ENCODE measurements around the gene WNK2.

The WNK2 gene

DNA sequence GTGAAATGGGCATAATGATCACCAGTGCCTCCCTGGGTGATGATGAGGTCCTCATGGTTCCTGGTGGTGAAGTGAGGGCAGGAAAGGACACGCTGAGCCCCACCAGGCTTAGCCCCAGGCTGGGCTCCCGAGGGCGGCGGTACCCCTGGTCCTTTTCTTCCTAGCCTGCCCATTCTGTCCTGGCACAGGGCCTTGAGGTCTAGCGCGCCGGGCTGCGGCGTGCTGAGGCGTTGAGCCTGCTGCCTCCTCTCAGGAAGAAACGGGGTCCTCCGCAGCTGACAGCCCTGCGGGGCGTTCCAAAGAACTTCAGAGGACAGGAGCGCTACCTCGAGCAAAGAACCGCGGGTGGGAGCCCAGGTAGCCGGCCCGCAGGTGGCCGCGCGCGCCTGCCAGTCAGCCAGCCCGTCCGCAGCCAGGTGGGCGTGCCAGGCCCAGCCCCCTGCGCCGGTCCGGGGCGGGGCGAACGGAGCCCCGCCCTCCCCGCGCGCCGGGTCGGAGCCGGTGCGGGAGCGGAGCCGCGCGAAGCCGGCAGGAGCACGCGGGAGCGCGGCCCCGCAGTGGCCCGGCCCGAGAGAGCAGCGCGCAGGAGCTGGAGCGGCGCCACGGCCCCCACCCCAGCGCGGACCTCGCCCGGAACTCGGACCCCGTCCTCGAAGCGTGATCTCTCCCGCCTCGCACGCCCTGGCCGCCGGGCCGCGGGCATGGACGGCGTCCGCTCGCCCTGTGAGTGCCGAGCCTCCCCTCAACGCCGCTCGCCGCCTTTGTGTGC, at the start of gene WNK2:
WNK2 (plus strand) TSS at position 477 of the 769 bp plus-strand sequence. CDS start 791 bp downstream, outside the sequence.
- DNase-seq = peak; percentile 52 to 70

DNA sequence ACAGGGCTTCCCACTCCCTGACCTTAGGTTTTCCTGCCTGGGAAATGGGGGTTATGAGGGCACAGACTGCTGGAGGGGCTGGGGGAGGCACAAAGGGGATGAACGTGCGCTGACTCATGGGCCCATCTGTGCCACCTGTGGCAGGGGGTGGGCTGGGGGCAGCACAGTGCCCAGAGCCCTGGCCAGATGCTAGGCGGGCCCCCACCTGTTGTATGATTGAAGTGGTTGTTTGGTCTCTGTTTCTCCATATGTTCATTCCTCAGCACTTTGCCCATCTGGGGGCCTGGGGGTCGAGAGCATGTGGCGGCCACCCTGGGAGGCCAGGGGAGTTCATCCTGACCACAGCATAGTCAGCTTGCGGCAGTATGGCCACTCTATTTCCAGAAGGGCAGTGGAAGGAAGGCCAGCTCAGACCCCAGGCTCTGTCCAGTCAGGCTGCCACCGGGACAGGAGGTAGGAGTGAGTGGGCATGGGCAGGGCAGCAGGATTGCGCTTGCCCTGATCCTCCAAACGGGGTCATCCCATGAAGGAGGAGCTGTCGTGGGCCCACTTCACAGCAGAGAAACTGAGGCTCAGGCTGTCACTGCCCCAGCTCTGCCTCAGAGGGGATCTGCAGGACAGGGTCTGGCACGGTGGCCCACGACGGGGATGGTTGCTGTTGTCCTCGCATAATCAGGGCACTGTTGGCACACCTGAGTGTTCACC, 49.0 kb upstream of the WNK2 start:
- DNase-seq = no peak

DNA sequence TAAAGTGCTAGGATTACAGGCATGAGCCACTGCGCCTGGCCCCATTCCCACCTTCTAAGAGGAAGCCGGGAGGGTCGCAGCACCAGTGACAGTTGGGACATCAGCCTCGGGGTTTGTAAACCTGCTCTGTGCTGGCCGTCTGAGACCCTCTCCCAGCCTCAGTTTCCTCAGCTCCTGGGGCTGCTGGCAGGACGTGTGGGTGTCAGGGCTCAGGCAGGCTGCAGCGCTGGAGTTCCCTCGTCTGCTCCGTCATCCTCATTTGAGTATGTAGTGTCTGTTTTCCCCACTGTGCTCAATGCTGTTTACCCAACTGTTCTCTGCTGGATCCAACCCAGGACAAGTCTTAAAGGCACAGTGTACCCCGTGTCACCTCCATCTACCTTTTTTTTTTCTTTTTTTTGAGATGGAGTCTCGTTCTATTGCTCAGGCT, 47.9 kb upstream of the WNK2 start:
- no peak for DNase-seq

DNA sequence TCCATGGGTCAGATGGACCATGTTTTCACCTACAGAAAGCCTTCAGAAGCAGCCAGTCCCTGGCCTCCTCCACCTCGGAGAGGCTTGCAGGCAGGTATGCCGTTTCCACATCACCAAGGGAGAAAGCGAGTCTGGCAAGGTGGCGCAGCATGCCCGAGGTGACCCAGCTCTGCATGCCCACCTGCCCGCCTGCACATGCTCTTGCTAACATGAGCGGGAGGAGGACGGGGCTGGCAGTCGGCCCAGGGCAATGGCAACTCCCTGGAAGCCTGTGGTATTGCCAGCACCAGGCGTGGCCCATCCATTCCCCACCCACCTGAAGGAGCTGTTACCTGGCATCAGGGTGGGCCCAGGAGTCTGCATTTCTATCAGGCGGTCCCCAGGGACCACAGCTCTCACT, 46.6 kb upstream of the WNK2 start:
- DNase-seq = no peak

DNA sequence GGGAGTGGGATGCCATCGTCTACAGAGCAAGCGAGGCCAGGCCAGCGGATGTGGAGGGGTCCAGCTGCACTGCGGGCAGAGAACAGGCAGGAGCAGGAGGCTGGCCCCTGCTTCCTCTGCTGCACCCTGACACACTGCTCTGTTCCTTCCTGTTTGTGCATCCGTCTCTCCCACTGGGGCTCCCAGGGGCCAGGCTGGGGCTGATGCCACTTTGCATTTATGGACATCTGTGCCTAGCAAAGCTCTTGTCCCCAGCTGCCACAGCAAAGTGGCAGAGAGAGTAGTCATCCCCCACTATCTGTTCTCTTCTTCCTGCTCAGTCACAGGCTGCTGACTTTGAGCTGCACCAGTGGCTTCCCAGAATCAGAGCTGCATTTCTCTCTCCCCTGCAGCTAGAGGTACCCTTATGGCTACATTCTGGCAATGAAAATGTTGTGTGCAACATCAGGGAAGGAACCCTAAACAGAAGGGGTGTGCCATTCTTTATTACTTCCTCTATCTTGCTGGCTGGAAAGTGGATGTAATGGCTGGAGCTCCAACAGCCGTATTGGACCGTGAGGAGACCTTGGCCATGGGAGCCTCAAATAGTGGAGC, 45.7 kb upstream of the WNK2 start:
- no peak for DNase-seq

DNA sequence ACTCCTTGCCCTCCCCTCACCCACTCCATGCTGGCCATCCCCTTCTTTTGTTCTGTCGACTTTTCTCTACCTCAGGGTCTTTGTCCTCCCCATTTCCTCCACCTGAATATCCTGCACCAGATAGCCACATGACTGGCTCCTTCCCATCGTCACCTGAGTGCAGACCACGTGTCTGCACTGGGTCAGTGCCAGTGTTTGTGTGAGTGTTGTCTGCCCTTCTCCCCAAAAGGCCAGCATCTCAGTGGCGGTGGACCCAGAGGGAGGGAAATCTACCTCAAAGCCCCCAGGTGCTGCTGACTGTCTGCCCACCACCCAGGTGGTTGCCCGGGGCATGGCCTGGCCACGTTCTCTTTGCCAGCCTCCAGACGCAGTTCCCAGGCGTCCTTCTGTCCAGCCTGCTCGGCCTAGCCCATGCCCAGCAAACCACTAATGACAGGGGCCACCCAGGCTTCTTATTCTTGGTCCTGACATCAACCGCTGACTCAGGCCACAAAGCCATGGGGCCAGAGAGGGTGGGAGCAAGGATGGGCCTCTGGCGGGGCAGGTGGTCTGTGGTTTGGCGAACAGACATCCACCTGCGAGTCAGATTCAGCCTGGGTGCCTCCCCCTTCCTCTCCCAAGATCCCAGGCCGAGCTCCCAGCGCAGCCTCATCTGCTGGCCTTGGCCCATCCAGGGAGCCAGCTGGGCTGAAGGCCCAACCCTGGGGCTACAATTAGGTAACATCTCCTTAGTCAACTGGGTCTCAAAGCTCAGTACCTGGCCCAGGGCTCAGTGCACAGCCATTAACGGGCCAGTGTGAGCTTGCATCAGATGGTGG, 44.4 kb upstream of the WNK2 start:
- DNase-seq = no peak

DNA sequence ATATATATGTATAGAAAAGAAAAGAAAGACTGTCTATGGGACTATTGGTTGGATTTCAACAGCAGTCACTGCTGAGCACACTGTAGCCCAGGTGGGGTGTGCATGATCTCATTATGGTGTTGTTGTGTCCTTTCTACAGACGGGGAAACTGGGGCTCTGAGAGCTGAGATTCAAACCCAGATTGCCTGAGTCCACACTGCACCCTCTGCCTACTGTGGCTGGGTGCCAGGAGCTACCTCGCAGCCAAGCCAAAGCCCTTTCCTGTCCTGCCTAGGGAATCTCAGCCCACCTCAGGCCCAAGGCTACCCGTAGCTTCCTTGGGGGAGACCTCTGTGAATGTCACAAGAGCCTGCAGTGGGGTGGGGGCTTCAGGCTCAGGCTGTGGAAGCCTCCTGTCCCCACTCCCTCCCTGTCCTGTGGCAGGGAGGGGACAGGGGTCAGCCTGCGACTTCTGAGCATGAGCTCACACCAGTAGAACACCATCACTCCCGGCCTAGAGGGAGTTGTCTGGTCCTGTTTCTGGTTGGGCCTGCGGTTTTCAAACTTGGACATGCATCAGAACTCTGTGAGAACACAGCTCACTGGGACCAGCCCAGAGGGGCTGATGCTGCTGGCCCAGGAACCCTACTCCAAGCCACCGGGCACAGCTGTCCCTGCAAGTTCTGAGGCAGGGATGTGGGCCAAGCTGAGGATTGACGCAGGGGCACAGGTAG, 42.0 kb upstream of the WNK2 start:
- no peak for DNase-seq

DNA sequence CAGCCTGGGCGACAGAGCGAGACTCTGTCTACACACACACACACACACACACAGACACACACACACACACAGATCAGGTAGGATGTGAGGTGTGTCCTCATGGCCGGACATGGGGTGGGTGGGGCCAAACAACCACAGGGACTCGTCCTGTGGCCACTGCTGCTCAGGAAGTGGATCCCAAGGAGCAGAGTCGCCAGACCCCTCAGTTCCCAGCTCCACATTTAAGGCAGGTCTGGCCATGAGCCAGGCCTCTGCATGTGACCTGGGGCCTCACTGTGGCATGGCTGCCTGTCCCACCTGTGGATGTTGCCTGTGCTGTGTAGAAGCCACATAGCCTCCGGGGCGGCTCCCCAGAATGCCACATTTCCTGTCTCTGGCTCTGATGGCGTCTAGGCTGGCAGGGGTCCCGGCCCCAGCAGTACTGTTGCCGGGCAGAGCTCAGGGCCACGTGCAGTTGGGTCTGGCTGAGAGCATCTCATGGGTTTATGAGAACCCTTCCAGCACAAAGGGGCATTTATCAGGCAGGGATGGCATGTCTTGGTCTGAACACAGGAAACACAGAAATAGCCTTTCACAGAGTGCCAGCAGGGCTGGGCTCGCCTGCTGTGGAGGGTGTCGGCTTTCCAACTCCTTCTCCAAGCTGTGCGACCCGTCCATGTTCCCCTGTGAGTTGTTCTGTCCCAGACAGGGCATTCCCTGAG, 40.0 kb upstream of the WNK2 start:
- peak; percentile 61 to 62 for DNase-seq

DNA sequence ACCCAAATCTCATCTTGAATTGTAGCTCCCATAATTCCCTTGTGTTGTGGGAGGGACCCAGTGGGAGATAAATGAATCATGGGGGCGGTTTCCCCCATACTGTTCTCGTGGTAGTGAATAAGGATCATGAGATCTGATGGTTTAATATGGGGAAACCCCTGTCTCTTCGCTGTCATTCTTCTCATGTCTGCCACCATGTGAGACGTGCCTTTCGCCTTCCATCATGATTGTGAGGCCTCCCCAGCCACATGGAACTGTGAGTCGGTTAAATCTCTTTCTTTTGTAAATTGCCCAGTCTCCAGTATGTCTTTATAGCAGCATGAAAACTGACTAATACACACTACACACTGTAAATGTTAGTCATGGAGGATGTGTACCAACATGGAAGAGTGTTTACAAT, 37.2 kb upstream of the WNK2 start:
- peak; percentile 56 to 66 for DNase-seq

DNA sequence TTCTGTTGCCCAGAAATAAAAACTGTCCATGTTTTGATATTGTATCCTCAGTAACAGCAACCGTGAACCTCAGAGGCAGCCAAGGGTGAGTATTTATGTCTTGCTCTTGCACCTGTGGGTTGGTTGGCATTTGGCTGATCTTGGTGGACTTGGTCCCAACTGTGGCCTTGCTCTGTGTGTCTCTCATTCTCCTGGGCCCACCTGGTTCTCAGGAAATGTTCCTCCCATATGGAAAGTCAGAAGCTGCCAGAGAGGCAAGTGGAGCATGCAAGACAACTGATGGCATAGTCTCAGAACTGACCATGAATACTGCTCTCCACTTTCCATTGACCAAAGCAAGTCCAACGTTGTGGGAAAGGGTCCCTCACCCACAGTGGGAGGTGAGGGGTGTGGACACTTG, 36.3 kb upstream of the WNK2 start:
- DNase-seq = no peak

DNA sequence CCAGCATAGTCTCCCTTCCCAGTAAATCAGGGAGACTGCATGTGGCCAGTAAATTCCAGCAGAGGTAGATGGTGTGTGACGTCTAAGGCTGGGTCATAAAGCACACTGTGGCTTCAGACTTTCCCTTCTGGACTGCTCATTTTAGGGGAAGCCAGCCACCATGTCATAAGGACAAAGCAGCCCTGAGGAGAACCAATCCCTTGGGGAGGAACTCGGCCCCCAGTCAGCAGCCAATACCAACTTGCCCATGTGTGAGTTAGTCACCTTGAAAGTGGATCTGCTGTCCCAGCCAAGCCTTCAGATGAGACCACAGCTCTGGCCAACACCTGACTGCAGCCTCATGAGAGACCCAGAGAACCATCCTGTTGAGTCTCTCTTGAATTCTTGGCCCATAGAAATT, 35.2 kb upstream of the WNK2 start:
- DNase-seq = no peak

DNA sequence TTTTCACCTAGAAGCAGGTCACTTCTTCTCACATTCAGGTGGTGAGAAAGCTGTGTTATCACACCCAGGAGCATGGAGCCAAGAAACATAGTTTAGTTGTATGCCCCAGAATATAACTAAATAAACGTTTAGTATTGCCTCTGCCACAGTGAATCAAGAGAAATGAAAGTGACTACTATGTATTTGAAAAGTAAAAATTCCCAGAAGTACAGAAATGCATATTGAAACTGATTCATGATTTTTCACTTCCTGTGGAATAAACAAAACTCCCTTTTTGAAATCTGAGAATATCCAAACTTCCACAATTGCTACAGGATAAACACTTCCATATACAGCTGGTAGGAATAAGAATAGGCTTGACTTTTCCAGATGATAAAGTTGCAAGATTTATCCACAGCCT, 34.6 kb upstream of the WNK2 start:
- DNase-seq = no peak

DNA sequence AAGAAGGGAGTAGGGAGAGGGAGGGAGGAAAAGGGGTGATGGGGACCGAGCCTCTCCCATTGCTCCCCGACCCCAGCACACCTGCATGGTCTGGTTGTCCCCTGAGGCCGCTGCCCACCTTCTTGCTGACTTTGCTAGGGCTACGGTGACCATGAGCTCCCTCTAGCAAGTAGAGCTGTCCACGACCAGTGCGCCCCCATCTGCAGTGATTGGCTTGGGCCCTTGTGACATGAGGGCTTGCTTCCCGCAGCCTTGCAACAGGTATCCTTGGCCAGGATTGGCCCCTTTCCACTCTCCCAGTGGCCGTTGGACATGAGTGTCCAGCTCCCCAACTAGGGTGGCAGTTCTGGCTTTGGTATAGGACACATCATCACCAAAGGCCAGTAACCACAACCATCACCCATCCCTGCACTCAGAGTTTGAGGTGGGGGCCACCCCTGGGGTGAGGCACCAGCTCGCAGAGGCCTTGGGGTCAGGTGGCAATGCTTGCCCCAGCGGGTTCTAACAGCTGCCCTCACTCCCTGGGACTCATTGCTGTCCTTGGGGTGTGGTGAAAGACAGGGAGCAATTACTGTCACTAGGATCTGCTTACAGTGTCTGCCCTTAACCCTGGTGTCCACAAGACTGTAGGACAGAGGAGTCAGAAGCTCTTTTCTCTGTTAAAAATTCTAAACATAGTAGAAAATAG, 32.7 kb upstream of the WNK2 start:
- no peak for DNase-seq

DNA sequence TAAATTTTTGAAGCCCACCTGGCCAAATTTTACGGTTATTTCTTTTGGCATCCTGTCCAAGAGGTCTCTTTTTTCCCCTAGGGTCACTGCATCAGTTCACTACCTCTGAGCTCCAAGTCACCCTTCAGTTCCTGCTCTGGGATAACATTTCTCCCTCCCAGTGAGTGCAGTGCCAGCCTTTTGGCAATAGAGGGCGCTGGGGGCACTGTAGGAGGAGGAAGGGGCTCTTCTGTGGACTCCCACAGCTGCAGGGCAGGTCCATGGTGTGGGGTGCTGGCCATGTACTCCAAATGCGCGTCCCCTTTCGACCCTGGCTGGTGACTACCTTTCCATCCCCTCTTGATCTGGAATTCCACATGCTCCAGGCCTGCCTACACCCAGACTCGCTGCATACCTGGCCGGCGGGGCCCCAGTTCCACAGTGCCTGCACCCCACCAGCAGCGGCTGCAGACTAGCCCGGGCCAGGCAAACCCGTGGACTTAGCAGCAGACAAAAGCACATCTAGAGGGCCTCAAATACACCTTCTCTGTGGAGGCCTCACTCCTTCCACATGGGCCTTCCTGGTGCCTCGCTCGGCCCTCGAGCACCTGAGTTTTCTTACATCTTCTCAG, 29.5 kb upstream of the WNK2 start:
- peak; percentile 72 to 73 for DNase-seq

DNA sequence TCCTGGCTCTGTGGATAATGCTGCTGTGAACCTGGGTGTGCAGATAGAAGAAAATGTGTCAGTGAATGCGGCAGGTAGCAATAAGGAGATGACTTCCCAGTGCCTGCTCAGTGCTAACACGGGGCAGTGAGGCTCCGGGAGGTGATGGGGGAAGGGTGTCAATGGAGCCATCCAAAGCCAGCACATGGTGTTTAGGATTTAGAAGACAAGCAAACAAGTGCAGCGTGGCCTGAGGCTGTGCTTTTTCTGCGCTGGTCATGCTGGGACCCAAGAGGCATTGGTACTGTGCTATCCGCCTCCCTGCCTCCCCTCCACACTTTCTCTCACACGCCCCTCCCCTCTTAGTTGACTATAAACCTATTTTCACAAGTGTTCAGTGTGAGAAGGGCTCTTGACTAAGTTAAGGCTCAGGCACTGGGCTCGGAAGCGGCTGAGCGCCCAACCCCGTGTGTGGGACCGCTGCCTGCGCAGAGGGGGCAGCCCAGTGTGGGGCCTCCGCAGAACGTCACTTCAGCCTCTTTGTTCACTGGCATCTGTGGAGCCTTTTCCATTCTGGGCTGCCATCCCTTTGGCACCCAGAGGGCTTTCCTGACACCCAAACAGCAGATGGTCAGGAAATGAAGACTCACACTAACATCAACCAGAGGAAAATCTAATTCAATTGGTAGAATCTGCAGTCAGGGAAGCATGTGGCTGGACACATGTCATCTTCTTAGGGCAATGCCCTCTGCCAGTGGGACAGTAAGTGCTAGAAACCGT, 28.0 kb upstream of the WNK2 start:
- DNase-seq = no peak

DNA sequence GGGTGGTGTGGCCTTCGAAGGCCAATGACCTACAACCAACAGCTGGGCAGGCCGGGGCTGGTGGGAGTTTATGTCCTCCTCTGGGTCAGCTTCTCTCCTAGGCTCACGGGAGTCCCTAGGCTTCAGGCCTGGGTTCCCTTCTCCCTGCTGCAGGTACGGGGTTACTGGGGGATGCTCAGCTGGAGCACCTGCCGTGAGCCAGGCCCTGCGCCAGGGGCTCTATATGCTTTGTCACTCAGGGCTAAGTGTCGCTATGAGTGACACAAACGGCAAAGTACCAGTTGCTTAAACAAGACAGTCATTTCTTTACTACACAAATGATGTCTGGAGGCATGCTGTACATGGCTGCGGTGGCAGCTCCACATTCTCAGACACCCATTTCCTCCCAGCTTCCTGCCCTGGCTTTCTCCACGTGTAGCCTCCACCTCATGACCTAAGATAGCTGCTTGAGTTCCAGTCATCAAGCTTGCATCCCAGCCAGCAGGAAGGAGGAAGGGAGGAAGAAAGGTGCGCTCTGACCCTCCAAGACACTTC, 27.4 kb upstream of the WNK2 start:
- DNase-seq = peak; percentile 69 to 77

DNA sequence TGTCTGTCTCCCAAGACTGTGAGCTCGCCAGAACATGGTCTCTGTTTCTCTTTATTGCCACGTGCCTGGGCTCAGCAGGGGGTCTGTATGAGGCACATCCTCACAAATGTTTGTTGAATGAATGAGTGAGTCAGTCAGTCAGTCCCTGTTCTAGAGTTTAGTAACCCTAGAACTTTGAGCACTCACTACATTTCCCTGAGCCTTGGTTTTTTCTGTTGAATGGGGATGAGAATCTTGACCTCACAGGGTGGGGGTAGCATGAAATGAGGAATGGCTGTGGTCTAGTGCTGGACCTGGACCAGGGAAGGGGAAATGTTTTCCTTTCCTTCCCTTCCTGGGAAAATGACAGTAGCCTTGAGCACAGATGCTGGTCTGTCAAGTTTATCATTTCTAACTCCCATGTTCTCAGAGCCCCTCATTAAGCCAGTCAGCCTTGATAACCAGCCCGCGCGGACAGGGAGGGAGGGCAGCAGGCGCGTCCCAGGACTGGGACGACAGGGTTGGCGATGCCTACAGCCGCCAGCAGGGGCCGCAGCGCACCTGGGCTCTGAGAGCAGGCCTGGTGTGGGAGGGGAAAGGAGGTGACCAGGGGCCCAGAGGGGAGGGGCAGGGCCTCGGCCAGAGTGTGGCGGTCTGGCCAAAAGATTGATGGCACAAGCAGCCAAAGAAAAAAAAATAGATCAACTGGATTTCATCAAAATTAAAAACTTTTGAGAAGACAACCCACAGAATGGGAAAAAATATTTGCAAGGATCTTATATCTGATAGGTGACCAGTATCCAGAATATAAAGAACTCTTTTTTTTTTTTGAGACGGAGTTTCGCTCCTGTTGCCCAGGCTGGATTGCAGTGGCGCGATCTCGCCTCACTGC, 24.1 kb upstream of the WNK2 start:
- peak; percentile 85 to 88 for DNase-seq

DNA sequence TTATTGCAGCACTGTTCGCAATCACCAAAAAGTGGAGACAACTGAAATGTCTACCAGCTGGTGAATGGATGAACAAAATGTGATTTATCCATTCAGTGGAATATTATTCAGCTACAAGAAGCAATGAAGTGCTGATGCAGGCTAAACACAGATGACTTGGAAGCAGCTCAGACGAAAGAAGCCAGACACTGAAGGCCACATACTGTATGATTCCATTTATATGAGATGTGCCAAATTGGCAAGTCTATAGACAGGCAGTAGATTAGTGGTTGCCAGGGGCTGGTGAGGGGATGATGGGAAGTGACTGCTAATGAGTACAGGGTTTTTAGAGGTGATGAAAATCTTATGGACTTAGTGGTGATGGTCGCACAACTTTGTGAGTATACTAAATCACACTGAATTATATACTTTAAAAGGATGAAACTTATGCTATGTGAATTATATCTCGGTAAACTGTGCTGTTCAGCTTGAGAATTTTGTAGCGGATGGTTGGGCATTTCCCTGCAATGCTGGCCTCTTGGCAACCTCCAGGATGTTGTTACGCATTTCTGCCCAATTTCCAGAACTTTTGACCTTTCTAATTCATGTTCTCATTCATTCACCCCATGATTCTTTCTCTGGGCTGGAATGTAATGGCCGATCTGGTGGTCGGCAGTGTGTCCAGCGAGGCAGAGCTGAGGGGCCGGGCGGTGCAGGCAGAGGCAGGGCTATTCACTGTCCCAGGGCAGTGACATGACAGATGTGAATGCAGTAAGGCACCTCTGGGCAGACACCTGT, 22.0 kb upstream of the WNK2 start:
- no peak for DNase-seq

All from activated T-cell treated with anti-CD3 and anti-CD28 coated beads, Interleukin-2, amount 50 U/mL, for 48 hours (primary cell).